T-helper 2 cell (primary cell): Measurements from ENCODE around the gene GPR137C.

ENCODE experiments used
- DNase-seq, 5 experiments: peaks; one replicate each; pipeline versions ENCODE4 v3.0.0 to v3.0.0-alpha.2; 2012 to 2022
- total RNA-seq, 2 donors: gene quantifications; one replicate each; lab custom pipeline; 2026; lab: John Stamatoyannopoulos, UW

The GPR137C gene, protein sequence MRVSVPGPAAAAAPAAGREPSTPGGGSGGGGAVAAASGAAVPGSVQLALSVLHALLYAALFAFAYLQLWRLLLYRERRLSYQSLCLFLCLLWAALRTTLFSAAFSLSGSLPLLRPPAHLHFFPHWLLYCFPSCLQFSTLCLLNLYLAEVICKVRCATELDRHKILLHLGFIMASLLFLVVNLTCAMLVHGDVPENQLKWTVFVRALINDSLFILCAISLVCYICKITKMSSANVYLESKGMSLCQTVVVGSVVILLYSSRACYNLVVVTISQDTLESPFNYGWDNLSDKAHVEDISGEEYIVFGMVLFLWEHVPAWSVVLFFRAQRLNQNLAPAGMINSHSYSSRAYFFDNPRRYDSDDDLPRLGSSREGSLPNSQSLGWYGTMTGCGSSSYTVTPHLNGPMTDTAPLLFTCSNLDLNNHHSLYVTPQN
- 1.2 to 2.0 reads per million in 2 donors for total RNA-seq

DNA sequence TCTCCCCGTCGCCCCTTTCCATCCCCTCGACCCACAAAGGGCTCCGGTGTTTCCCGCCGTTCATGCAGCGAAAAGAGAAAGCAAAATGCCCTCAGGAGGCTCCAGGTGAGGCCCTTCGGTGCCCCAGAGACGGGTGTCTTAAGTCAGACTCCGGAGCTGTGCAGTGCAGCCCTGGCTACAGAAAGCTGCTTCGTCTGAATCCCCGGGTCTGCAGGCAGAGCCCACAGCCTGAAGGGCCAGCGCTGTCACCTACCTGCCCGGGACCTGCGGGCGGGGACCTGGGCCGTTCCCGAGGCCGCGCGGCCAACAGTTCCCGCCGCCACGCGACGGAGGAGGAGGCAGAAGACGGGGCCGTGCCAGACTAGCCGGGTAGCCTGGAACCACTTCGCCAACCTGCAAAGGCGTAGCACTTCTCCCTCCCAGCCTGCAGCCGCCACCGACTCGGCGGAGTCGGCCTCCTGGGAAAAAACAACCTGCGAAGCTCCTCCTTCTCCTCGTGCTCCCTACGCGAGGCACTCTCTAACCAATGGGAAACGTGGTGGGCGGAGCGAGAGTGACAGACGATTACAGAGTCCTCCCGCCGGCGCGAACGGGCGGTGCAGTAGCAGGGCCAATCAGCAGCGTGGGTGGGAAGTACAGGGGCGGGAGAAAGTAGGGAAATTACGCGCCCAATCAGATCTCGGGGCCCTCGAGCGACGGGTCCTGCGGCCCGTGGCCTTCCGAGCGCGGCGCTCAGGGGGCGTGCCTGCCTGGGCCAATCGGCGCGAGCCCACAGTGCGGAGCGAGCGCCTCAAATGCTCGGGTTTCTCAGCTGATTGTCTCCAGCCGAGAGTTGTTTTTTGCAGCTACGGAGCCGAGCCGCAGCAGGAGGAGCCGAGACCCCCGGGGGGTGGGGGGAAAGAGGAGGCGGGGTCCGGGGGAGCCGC lies at the start of gene GPR137C, which contains the start of gene TXNDC16:
GPR137C (plus strand) TSS at position 774 of the 926 bp plus-strand sequence. CDS start 312 bp downstream, outside the sequence.
TXNDC16 (minus strand) TSS at position 443 of the 926 bp plus-strand sequence. CDS start 8,948 bp downstream, outside the sequence.
- DNase-seq: peak; percentile 97 to 100 (median 100)

DNA sequence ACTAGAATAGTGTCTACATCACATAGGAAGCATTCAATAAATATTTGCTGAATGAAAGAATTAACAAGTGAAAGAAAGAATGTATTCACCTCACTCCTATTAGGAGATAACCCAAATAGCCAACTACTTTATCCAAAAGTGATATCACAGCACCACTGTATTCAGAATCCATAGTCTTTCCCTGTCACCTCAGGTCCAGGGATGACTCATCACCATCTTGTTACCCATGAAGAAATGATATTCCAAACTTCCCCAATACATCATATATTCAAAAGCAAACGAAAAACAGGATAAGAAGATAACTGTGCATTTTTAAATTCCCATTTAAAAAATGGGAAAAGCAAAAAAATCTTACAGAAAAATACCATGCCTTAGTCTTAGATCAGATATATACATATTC lies 39.4 kb upstream of the GPR137C start:
- DNase-seq: no peak

DNA sequence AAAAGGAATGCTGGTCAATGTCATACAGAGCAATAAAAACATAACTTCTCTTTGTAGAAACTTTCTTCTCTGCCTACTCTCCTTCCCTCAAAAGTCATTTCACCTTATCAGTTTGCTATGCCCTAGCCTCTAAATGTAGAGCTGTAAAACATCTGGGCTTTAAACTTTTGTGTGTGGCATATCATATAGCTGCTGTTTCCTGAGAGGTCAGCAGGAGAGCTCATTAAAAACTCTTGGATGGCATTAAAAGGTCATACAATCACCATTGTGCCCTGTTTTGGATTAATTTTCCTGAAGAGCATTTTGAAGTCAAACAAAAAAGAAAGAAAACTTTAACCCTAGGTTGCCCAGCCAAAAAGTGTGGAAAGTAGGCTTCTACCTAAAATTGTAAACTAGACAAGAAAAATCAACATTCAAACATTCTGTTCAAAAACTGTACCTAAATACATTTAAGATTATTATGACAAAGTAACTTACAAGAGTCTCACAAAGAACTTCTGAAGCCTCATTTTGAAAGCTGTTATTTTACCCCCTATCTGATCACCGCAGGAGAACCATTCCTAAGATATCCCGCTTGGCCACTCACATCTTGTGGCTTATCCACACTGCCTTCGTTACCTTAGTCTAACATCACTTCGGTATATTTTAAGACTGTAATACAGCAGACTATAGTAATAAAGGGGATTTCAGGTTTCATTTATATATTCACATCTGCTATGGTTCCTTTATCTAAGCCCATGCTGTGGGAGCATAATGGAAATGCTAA lies 38.4 kb upstream of the GPR137C start:
- DNase-seq: no peak

DNA sequence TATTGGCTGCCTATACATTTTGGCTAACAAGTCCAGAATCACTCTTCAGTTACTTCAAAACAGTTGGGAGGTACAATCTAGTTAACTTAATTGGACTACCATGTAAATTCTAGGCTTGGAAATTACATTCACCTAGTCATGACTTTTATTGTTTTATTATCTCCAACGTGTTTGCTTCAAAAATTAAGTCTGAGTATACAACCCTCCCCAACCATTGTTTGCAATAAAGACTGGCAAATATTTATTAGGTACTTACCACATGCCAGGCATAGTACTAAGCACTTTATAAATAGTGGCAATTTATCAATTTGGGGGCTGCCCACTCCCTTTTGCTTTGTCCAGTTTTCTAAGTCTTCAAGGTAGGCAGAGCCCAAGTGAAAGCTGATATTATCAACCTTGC lies 30.6 kb upstream of the GPR137C start:
- no peak for DNase-seq

DNA sequence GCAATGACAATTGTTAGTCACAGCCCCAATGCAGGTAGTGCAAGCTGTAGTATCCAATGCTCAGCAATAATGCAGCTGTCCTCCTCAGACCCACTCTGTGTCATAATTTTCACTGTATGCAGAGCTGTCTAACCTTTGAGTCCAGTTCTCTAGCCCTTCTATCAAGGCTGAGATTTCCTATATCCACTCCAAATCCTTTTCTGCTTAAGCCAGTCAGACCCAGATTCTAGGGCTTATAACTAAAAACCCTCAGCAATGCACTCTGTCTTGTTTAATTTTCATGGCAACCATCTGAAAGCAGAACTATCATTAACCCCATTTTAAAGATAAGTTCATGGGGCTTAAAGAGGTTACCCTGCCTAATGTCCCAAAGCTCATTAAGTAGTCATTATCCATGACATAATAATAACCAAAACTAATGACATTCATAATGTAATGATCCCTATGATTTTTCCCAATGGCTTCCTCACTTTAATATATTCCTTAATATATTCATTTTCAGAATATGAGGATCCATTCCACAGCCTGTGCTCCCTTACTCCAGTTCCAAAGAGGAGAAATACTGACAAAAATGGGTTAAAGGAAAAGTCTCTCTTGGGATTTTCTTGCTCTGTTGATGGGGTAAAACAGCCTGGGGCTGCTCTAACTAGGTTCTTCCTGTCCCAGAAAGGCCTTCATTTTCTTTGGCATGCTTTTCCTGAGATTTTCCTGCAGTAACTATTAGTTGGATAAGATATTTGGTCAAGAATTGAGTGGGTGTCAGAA lies 29.9 kb upstream of the GPR137C start:
- DNase-seq: no peak

DNA sequence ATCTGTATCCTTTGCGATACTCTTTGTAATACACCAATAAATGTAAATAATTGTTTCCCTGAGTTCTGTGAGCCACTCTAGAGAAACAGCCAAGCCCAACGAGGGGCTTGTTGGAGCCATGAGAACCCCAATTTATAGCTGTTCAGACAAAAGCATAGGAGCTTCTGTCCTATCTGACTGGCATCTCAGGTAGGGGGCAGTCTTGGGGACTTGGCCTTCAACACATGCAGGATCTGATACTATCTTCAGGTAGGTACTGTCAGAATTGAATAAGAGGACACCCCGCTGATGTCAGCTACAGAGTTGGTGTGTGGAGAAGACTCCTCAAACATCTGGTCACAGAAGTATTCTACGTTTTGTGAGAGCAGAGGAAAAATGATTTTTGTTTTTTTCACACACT lies 25.6 kb upstream of the GPR137C start:
- no peak for DNase-seq

DNA sequence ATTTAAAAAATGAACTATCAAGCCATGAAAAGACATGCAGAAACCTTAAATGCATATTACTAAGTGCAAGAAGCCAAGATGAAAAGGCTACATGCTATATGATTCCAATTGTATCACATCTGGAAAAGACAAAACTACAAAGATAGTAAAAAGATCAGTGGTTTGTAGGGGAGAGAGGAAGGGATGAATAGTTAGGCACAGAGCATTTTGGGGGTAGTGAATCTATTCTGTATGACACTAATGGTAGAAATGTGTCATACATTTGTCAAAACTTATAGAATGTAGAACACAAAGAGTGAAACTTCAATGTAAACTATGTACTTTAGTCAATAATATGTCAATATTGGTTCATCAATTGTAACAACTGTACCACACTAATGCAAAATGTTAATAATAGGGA lies 21.2 kb upstream of the GPR137C start:
- DNase-seq: no peak

DNA sequence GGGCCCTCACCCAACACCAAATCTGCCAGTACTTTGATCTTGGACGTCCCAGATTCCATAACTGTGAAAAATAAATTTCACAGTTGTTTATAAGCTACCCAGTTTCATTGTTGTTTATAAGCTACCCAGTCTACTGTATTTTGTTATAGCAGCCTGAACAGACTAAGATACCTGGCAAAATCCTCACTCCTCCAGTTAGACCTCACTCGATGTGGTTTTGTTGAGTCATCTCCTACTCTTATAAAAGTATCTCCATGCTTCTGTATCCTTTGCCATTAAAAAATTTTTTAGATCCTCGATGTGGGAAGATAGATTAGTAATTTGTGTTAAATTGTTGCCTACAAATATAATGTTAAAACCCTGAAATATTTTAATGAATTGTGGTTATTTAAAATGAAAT lies 16.4 kb upstream of the GPR137C start:
- DNase-seq: no peak

DNA sequence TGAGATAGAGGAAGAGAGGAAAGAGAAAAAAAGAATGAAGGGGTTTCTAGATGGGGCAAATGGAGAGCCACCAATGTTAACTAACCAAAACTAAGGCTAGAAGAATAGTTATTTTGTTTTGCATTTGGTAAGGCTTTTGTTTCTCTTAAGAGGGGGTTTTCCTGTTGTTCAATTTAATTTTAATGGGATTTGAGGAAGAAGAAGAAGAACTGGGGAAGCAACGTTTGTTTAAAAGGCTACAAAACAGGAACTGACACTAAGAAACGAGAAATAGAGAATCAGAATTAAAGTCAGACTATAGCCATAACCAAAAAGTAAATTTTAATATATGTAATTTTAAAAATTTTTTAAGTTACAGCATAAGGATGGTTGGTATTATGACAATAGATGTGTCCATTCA lies 14.0 kb upstream of the GPR137C start:
- no peak for DNase-seq

DNA sequence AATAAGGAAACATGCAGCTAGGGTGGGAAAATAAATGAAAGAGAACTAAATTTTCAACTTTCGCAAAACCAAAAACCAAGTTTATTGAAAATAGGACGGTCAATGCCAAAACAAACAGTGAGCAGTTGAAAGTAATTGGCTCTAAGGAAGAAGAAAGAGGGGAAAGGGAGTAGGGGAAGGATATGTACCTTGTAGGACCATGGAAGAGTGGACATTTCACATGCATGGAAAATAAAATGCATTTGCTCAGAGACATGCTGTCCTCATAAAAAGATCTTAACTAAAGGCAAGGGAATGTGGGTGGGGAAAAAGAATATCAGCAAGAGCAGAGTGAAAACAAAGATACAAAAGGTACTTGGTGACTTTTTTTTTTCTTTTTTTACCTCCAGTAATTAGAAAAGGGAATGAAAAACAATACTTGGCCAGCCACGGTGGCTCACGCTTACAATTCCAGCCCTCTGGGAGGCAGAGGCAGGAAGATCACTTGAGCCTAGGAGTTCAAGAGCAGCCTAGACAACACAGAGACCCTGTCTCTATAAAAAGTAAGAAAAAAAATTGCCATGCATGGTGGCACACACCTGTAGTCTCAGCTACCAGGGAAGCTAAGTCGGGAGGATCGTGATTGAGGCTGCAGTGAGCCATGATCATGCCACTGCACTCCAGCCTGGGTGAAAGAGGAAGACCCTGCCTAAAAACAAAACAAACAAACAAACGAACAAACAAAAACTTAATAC lies 6.9 kb upstream of the GPR137C start:
- no peak for DNase-seq

DNA sequence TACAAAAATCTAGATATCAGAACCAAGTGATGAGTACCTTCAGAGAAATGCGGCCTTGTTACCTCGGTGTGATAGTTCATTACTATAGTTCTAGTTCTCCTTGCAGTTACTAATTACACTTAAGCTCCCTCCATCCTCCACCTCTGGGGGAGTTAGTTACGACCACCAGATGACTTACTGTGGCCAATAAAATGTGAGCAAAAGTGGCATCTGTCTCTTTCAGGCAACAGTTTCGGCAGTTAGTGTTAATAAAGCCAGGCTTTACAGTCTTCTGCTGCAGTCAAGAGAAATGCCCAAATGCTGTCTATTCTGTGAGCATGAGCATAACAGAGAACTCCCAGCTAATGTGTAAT lies 6.3 kb upstream of the GPR137C start:
- DNase-seq: no peak

DNA sequence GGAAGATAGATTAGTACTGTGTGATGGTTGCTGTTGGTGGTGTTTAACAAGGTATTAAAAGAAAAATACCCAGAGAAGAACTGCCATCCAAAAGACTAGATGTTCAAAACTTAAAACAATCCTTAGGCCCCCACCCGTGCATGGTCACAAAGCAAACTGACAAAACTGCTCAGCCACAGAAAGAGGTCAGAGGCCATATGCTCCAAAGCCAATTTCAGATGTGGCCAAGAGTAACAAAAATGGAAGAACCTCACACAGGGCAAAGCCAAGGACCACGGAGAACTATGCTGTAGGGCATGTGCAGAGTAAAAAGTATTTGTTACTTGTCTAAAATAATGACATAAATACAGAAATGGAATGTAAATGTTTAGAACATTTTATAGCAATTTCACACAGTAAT lies 5.6 kb upstream of the GPR137C start:
- no peak for DNase-seq

DNA sequence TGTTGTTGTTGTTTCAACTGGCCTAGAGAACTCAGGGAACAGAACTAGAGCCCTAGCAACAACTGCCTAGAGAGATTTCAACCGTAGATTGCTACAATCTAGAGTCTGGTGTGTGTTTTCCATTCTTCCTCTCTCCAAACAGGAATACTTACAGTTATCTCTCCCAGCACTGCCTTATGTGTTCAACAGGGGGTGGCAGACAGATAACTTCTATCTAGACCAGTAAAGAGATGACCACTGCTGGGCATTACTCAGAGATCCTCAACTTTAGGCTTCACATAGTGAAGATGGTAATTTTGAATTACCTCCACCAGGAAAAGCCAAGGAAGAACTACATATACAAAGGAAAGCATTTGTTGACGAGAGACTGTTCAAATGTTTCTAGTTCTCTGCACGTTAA lies 5.1 kb upstream of the GPR137C start:
- no peak for DNase-seq

DNA sequence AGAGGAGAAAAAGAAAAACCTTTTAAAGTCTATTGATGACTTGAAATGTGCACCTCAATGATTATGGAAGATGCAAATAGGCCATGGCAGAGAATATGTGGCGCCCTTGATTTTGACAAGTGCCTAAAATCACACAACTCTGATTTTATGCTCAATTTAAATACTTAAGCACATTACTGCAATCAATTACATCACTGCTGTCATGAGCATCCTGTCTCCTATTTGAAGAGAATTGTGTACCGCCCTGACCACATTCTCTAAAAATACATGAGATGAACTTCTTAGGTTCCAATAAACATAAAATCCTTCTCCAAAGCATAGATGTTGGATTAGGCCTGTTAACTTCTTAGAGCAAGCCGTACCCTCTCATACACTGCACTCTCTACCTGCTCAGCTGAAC lies 2.0 kb upstream of the GPR137C start:
- DNase-seq: peak in 1 of 5 experiments; percentile 11

DNA sequence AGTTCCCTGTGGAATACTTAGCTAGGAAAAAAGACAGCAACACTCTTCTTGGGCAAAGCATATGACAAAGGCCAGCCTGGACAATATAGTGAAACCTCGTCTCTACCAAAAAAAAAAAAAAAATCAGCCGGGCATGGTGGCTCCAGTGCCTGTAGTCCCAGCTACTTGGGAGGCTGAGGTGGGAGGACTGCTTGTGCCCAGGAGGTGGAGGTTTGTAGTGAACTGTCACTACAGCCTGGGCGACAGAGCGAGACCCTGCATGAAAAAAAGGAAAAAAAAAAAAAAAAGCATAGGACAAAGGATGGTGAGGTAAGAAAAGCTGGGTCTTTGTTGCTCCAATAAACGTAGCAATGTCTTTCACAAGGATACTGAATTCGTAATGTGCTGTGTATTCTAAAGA lies 1.4 kb upstream of the GPR137C start:
- DNase-seq: no peak

DNA sequence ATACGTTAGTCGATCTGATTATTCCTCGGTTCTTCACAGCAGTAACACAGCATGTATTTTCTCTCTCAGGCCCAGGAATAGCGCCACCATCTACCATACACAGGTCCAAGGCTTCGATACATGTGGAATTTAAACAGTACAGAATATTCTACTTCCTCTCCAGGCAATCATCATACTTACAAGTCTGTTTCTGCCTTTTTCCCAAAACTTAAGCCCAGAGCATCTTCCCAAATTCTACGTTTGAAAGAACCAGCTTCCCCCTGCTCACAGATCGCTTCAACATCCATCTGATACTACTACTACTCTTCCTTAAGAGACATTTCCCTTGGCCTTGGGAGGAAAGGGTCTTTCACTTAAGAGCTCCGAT lies 957 bp upstream of the GPR137C start:
- DNase-seq: peak in 1 of 5 experiments; percentile 18

DNA sequence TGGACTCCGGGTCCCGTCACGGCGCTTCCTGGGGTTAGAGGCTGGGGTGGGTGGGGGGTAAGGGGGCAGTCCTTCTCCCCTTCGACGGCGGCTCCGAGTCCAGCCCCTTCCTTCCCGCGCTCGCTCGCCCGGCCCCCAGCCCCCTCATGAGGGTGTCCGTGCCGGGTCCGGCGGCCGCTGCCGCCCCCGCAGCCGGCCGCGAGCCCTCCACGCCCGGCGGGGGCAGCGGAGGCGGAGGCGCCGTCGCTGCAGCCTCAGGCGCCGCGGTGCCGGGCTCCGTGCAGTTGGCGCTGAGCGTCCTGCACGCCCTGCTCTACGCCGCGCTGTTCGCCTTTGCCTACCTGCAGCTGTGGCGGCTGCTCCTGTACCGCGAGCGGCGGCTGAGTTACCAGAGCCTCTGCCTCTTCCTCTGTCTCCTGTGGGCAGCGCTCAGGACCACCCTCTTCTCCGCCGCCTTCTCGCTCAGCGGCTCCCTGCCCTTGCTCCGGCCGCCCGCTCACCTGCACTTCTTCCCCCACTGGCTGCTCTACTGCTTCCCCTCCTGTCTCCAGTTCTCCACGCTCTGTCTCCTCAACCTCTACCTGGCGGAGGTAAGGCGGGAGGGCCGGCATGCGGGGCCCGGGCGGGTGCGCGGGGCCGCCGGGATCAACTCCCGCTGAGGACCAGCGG lies 500 bp downstream of the GPR137C start:
- peak in 4 of 5 experiments; percentile 9 to 73 (median 35) for DNase-seq

DNA sequence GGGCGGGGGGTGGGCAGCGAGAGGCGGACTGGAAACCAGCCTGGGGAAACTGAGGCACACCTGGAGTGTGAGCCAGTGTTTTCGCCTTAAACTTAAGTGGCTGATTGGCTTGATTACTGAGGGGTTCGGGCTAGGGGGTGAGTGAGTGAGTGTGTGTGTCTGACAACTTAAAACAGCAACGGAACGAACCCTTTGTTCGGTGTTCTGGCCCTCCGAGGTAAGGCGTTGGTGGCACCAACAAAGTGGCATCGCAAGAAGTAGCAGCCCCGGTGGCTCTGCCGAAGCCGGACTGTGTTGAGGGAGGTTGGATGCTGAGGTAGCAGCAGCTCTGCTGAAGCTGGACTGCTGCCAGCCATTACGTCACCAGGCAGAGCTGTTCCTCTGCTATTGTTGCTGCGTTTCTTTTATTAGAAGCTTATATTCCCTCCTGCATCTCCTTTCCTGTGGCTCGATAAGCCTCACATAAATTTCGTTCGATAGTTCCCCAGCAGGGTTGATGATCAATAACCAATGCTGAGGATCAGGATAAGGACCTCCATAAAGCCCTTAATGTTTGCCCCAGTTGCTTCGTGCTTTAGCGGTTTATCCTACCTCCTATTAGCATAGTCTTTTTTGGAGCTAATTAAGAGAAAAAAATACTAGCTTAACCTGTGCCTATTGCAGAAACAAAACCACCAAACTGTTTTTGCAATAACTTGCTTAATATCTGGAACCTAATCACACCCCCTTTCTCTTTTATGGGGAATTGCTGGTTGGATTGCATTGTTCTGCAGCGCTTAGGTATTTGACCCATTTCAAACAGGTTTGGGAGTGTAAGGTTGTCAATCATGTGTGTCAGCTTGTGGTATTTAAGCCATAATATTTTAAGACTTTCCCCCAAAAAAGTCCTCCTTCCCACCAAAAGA lies 1.3 kb downstream of the GPR137C start:
- DNase-seq: peak; percentile 55 to 88 (median 69)

DNA sequence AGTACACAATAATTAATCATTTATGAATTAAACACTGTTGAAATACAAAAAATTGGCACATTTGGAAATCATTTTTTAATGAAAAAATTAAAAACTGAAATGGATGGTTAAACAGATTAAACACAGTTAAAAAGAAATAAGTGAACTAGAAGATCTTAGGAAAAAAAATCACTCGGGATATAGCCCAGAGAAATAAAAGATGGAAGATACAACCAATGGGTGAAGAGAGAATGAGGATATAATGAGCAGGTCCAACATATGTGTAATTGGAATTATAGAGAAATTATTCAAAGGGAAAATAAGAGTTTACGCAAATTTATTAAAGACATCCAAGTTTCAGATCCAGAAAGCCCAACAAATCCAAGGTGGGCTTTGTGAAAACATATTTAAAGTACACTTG lies 6.1 kb downstream of the GPR137C start:
- no peak for DNase-seq

DNA sequence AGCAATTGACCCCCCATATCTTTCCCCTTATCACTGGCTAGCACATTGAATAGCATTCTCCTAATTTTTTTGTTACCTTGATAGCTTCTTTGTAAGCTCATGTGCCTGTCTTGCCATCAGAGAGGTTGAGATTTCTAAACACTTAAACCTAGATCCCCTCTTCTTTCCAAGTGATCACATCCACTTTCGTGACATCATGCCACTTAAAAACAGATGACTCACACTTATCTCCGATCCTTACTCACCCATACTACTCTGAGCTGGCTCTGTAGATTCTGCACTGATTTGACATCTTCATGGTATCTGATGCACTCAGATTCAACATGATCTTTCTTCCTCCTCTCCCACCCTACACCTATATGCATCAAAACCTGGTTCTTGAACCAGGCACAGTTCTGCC lies 10.5 kb downstream of the GPR137C start:
- DNase-seq: peak in 1 of 5 experiments; percentile 14
